ENCODE measurements around the gene BICC1. TPM values are rescaled to one million over a fixed set of nuclear protein-coding genes. Genes with fewer than 3 reads are reported as not detected.

BICC1 gene
- total and polyA plus RNA-seq, 2 of the 13 experiments (the other 11 are each of a cell fraction or from before 2014, with no cell fraction given) = 0.18 to 1.5 TPM

DNA sequence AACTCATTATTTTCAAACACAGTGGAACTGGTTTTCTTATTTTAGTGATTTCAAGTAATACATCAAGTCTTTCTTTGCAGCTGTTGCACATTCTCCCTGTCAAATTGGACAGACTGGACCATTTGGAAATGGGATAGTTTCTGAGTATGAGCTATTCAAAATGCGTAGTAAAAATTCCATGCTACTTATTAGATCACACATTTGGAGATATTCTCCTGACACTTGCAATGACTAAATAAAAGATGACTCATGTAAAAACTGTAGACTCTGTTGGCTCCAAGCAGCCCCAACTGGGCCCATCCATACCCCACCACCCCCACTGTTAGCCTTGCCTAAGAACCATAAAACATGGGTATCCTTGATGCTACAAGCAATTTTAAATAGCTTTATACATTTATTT is 25.9 kb upstream of the BICC1 start:
- ATAC-seq (no peak), FAIRE-seq (no peak), DNase-seq (ENCODE audit: low spot score) (no peak)
- Histone ChIP-seq H3K4me3 (replicated peaks in 1 of 3; ENCODE audit: insufficient read depth in 1 of 3, low read depth in 2 of 3, low read length in 3 of 3) (no peak overlapping the region), H3K27ac (ENCODE audit: extremely low read length, insufficient read depth, low read length) (no peak overlapping the region), H3K36me3 (replicated peaks in 1 of 2; ENCODE audit: control insufficient read depth in 1 of 2, insufficient read depth in 2 of 2, low read length in 2 of 2) (no peaks in the 10 kb centered on the region), H4K20me1 (ENCODE audit: insufficient read depth, low read length) (no peaks in the 10 kb centered on the region), H3K9ac (ENCODE audit: insufficient read depth, low read depth, low read length) (no peak overlapping the region), H3K79me2 (ENCODE audit: insufficient read depth, low read length) (no peaks in the 10 kb centered on the region), H3K27me3 (ENCODE audit: control insufficient read depth in 1 of 2, insufficient read depth in 2 of 2, low read length in 2 of 2) (no peaks in the 10 kb centered on the region), H2AFZ (ENCODE audit: low read length) (no peak overlapping the region), H3K9me3 (ENCODE audit: low read length) (no peaks in the 10 kb centered on the region), H3K4me1 (ENCODE audit: insufficient read depth, low read length) (no peaks in the 10 kb centered on the region), H3K4me2 (ENCODE audit: low read depth, low read length) (no peak overlapping the region)
- ChIA-PET POLR2A (no interaction called here), CTCF (ENCODE audit: low intra/inter-chr PET ratio, low total read pairs) (no interaction called here)
- WGBS (ENCODE audit: low lambda C conversion rate) = 41% methylated on average over 1 of the region's 1 CpG
- in situ Hi-C loops (cut with HindIII; ENCODE audit: extremely low pct_ligation_motif_present, low pct_unique_long_range_greater_than_20kb) (no loop called here), intact Hi-C loops (cut with micrococcal nuclease; ENCODE audit: unreplicated experiment) (no loop called here)
- TF ChIP-seq, protein P1, sequence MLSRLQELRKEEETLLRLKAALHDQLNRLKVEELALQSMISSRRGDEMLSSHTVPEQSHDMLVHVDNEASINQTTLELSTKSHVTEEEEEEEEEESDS (CRISPR knock-in tag; IDR thresholded peaks at IDR 0.05; ENCODE audit: borderline replicate concordance) = no peak
- no peak for TF ChIP-seq SRSF1 (optimal IDR thresholded peaks at IDR 0.05; ENCODE audit: low read depth, low read length)
- TF ChIP-seq KAT8 (CRISPR knock-in tag; IDR thresholded peaks at IDR 0.05) = no peak
- TF ChIP-seq ZNF24 (IDR thresholded peaks at IDR 0.05) = no peak
- no peak for TF ChIP-seq ZNF282 (IDR thresholded peaks at IDR 0.05; ENCODE audit: partially characterized antibody)
- TF ChIP-seq TOPORS (CRISPR knock-in tag; IDR thresholded peaks at IDR 0.05) = no peak
- TF ChIP-seq ZBTB21 (CRISPR knock-in tag; IDR thresholded peaks at IDR 0.05) = no peak
- no TSS peak for BruUV-seq (replicated peaks)

DNA sequence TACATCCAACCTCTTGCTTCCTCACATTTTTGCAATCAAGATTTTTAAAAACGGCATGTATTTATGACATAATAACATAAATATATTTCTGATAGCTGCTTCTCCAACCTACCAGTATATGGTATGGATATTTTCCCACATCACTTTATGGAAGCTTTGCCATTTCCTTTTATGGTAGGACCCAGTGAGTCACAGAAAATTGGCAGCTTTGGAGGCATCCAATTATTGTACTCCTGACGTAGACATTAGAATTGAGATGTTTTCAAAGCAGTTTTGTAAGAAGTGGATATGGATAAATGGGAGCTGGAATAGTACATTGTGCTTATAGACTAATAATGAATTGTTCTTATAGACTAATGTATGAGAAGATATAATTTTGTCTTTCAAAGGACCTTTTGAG is 23.8 kb upstream of the BICC1 start:
- WGBS (ENCODE audit: low lambda C conversion rate) = 38% methylated on average over 2 of the region's 2 CpGs
- Histone ChIP-seq H3K4me3 (replicated peaks in 1 of 3; ENCODE audit: insufficient read depth in 1 of 3, low read depth in 2 of 3, low read length in 3 of 3) (no peak overlapping the region), H3K79me2 (ENCODE audit: insufficient read depth, low read length) (no peaks in the 10 kb centered on the region), H3K9me3 (ENCODE audit: low read length) (no peaks in the 10 kb centered on the region), H4K20me1 (ENCODE audit: insufficient read depth, low read length) (no peaks in the 10 kb centered on the region), H3K27me3 (ENCODE audit: control insufficient read depth in 1 of 2, insufficient read depth in 2 of 2, low read length in 2 of 2) (peaks cover 0 to 2% of the 10 kb centered on the region in 2 experiments; a peak in 1 of 5 replicates), H2AFZ (ENCODE audit: low read length) (no peak overlapping the region), H3K4me1 (ENCODE audit: insufficient read depth, low read length) (no peaks in the 10 kb centered on the region), H3K4me2 (ENCODE audit: low read depth, low read length) (no peak overlapping the region), H3K27ac (ENCODE audit: extremely low read length, insufficient read depth, low read length) (no peak overlapping the region), H3K36me3 (replicated peaks in 1 of 2; ENCODE audit: control insufficient read depth in 1 of 2, insufficient read depth in 2 of 2, low read length in 2 of 2) (no peaks in the 10 kb centered on the region), H3K9ac (ENCODE audit: insufficient read depth, low read depth, low read length) (no peak overlapping the region)
- in situ Hi-C loops (cut with HindIII; ENCODE audit: extremely low pct_ligation_motif_present, low pct_unique_long_range_greater_than_20kb) = no loop called here
- DNase-seq (ENCODE audit: low spot score) = no peak
- CTCF ChIA-PET (ENCODE audit: low intra/inter-chr PET ratio, low total read pairs) = no interaction called here
- FAIRE-seq = no peak
- BruUV-seq (replicated peaks) = no TSS peak
- POLR2A ChIA-PET = no interaction called here
- intact Hi-C loops (cut with micrococcal nuclease; ENCODE audit: unreplicated experiment) = no loop called here
- no peak for ATAC-seq
- TF ChIP-seq MAFF (IDR thresholded peaks at IDR 0.05; ENCODE audit: low read depth, low read length) = no peak
- TF ChIP-seq, protein P2, sequence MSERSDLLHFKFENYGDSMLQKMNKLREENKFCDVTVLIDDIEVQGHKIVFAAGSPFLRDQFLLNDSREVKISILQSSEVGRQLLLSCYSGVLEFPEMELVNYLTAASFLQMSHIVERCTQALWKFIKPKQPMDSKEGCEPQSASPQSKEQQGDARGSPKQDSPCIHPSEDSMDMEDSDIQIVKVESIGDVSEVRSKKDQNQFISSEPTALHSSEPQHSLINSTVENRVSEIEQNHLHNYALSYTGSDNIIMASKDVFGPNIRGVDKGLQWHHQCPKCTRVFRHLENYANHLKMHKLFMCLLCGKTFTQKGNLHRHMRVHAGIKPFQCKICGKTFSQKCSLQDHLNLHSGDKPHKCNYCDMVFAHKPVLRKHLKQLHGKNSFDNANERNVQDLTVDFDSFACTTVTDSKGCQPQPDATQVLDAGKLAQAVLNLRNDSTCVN (CRISPR knock-in tag; IDR thresholded peaks at IDR 0.05; ENCODE audit: borderline replicate concordance) = no peak
- no peak for TF ChIP-seq ZNF124 (CRISPR knock-in tag; IDR thresholded peaks at IDR 0.05)
- TF ChIP-seq ZNF543 (CRISPR knock-in tag; IDR thresholded peaks at IDR 0.05) = no peak
- no peak for TF ChIP-seq ZNF883 (CRISPR knock-in tag; IDR thresholded peaks at IDR 0.05; ENCODE audit: not compliant biosample characterization)
- TF ChIP-seq, protein P3, sequence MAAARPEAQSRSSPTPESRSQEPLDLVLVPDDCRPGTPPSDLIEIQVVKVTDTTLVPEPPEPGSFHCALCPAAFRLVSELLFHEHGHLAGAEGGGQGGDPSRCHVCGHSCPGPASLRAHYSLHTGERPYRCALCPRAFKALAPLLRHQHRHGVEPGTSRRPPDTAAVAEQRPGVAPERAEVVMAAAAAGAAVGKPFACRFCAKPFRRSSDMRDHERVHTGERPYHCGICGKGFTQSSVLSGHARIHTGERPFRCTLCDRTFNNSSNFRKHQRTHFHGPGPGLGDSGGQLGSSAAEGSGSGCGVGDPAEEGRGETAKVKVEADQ (CRISPR knock-in tag; IDR thresholded peaks at IDR 0.05; ENCODE audit: borderline replicate concordance) = no peak
- no peak for TF ChIP-seq XRCC5 (optimal IDR thresholded peaks at IDR 0.05; ENCODE audit: low read length)
- no peak for TF ChIP-seq FOXK2 (IDR thresholded peaks at IDR 0.05)
- TF ChIP-seq FOXA1 (IDR thresholded peaks at IDR 0.05) = no peak
- no peak for TF ChIP-seq FOXA1 (CRISPR knock-in tag; IDR thresholded peaks at IDR 0.05)
- no peak for TF ChIP-seq SMARCE1 (IDR thresholded peaks at IDR 0.05; ENCODE audit: borderline replicate concordance)
- no peak for TF ChIP-seq PHF20 (CRISPR knock-in tag; IDR thresholded peaks at IDR 0.05)
